Middle frontal gyrus (tissue), 1 donor: Measurements from ENCODE around the gene SEMA4D.
A peak's percentile ranks its signal among the peaks of the same experiment; 100 is the strongest.

Experiments
- DNase-seq: peaks from one replicate; pipeline ENCODE4 v3.0.0-alpha.2; 2015; ENCODE audit warnings: low spot score; ENCODE audit errors: extremely low spot score

Gene SEMA4D

DNA sequence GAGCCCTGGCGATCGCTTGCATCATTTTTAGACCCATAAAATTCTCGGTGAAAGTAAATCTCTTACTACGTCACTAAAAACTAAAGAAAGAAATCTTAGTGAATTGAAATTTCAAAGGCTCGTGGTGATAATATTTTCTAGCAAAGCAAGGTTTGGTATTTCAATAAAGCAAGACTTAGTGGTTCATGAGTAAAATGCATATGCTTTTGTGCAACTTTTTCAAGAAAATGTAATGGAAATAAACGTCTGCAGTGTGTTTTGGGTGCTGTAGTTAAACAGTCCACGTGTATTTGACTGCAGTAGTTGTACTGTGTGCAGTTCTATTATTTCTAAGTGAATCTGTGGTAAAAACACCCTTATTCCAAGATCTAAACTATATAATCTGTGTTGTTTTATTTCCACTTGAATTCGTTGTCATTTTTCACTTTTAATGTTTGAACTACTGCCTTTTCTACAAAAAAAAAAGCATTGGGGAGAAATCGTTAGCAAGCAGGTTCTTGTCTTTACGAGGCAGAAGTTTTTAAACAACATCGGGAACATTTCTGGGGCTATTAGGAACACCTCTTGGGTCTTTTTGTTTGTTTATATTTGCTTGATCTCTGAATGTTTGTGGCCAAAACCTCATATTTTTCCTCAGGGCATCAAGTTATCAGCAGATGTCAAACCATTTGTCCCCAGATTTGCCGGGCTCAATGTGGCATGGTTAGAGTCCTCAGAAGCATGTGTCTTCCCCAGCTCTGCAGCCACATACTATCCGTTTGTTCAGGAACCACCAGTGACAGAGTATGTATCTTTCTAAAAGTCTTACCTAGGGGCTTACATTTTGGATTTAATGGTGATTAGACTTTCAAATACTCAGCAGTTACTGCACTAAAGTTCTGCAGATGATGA, 178.7 kb downstream of the SEMA4D start:
- no peak for DNase-seq

DNA sequence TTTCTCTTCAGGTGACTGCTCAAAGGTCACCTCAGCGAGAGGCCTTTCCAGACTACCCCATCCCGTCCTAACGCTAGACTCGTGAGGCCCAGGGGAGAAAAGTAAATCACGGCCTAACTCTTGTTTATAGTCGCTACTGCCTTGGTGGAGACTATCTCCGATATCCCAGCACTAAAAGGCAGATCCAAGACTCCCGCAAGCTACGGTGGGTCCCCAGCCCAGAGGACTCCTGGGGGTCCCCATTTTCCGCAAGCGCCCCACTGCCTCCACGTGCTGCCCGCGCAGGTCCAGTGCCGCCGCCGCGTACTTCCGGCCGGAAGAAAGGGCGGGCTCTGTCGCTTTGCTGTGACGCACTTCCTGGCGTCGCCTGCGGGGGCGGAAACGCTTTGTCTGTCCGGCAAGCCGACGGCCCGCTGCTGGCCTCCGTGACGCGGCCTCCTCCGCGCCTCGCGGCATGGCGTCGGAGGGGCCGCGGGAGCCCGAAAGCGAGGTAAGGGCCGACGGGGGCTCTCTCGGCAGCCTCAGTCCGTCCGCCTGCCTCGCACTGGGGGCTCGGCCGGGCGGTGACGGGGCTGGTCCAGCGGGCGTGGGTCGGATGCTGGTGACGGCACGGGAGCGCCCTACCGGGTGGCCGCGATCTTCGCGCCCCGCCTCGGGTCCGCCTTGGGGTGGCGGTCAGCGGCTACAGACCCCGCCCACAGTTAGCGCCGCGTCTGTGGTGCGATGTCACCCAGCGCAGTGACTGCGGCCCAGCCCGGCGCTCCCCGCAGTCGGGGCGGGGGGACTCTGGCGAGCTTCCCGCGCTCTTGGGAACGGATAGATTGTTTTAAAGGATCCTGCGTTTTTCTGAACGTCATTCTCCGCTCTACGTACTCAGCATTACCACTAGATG, 179.5 kb downstream of the SEMA4D start, which contains the start of gene SECISBP2:
Gene SECISBP2, plus strand, starts transcription at position 378 of the 892 bp plus-strand sequence. Its CDS starts 77 bp downstream, at position 455.
- DNase-seq, result peak; percentile 93

DNA sequence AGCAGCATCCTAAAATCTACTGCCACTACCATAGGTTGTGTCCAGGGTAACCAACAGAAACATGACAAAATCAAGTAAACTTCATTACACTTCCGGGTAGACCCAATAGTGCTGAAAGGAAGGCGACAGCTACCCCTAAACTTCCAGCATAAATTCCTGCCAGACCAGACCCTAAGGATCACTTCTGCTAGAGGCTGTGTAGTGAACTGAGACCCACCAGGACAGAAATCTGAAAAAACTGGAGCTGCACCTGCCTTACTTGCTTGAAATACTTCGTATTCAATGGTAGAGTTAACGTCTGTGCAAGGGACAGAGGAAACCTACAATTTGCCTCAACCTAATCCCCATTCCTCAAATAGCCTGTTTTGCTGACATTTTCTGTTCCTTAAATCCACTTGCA, 180.6 kb downstream of the SEMA4D start:
- no peak for DNase-seq

DNA sequence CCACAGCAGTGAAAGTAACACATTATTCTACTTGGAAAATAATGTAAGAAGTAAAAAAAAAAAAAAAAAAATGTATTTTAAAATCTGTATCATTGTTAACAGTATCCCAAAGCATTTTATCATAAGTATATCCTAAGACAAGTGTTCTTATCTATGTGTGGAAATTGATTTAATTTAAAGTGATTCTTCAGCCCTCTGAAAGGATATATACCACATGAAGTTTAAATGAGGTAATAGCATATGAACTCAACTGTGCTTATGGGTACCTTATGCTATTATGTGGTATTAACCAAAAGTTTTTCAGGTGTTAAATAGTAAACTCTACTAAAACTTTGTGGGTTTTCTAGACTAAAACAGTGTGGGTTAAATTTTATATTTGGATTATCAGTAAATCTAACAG, 182.4 kb downstream of the SEMA4D start:
- no peak for DNase-seq

DNA sequence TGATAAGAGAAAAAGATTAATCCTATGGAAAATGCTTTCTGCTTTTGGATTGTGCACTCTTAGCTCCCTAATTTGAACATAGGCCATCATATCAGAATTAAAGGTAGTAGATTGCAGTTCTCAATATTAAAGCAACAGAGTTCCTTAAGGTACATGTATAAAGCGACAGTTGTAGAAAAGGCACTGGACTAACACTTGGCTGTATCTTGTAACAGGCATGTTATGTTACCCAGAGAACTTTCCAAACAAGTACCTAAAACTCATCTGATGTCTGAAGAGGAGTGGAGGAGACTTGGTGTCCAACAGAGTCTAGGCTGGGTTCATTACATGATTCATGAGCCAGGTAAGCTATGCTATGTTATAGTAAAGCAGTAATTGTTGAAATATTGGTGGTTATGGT, 183.0 kb downstream of the SEMA4D start:
- DNase-seq, result no peak

DNA sequence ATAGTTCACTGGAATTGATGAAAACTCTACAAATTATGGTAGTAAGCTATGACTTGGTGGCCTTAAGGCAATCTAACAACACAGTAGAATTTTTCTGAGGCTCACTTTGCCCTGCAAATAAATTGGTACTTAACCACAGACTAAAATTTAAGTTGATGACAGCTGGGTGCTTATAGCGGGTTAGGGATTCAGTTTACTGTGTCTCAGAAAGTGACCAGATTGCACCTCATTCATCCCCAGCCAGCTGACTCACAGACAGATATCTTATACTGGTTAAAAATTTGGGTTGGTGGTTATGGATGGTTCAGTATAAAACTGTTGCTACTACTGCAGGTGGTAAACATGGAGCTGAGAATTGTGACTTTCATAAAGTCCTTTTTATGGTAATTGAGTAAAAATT, 184.1 kb downstream of the SEMA4D start:
- DNase-seq, result no peak

DNA sequence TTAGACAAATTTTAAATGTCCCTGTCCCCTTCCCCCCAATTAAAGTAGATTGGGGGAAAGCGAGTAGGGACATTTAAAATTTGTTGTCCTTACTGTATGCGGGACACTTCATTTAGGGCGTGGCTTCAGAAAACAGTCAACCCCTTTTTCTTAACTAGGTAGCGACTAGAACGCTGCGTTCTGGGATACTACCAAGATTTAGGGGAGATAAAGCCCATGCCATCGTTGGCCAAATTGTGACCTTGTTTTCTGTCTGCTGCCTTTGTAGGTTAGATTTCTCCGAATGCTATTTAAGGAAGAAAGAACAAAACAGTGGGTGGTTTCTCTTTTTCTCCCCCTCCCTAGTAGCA, 185.7 kb downstream of the SEMA4D start:
- no peak for DNase-seq

DNA sequence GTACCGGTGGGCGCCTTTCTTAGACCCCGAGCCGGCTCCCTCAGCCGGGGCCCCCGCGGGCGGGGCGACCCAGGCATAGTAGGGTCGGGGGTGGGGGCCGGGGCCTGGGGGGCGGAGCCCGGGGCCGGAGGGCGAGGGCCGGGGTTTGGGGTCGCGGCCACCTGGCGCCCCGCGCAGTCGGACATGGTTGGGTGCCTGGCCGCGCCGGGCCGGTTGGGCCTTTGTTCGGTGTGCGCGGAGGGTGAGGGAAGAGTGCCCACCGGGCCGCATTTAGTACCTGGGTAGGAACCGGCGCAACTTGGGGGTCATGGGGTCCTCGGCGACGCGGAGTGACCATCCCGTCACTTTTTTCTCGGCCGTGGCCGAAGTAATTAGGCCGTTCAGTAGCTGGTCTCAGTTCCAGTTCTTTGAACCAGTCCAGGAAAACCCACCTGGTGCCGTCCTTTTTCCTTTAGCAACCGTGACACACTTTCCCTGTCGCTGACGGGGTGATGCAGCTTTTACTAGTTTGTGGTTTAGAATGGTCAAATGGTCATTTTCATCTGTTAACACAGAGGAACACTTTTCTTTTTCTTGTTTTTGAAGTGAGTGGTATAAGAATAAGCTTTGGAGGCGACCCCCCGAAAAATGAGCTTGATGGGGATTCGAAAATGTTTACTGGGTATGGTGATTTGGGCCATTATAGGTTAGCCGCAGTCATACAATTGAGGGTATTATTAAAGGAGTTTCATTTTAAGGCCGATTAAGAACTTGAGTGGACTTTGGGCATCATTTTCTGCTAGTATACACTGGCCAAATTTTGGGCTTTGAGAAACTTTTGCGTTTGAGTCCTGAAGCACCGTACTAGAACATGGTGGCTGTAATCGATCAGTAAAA, 186.3 kb downstream of the SEMA4D start:
- DNase-seq, result no peak
